WTC11 (cell line): ENCODE measurements around the gene CCNF. TPM values are rescaled to one million over a fixed set of nuclear protein-coding genes. Genes with fewer than 3 reads are reported as not detected.

Source experiments
- ATAC-seq: fragments of 200-7000 bp; cut with Tn5 transposase; 2 replicates; pipeline ENCODE4 v1.10.0; 2021; ENCODE audit warnings: mild to moderate bottlenecking, moderate library complexity
- CTCF ChIA-PET: fragments of 300-600 bp; sonication (Branson Sonifier 250); formaldehyde crosslinking; loops from one replicate; lab custom pipeline; 2021; ENCODE audit warnings: antibody characterized with exemption; lab: Charles Lee
- POLR2A ChIA-PET: fragments of 350-600 bp; sonication (Branson Sonifier 250); formaldehyde crosslinking; loops from one replicate; lab custom pipeline; 2021; ENCODE audit warnings: antibody characterized with exemption; lab: Charles Lee
- DNase-seq: peaks from one replicate; pipeline ENCODE4 v3.0.0; 2021; ENCODE audit warnings: low spot score
- H3K27ac Mint-ChIP-seq: 2 replicates; pipeline ENCODE4 v1.8.0; 2021; ENCODE audit warnings: mixed read lengths
- H3K27me3 Mint-ChIP-seq: 2 replicates; pipeline ENCODE4 v1.8.0; 2021; ENCODE audit warnings: low read depth, mild to moderate bottlenecking, moderate library complexity, mixed read lengths
- H3K36me3 Mint-ChIP-seq: 2 replicates; pipeline ENCODE4 v1.8.0; 2021; ENCODE audit warnings: mixed read lengths
- H3K4me1 Mint-ChIP-seq: 2 replicates; pipeline ENCODE4 v1.8.0; 2022; ENCODE audit warnings: mixed read lengths
- H3K4me3 Mint-ChIP-seq: 2 replicates; pipeline ENCODE4 v1.8.0; 2021; ENCODE audit warnings: mild to moderate bottlenecking, moderate library complexity, mixed read lengths
- H3K9me3 Mint-ChIP-seq: 2 replicates; pipeline ENCODE4 v1.8.0; 2021; ENCODE audit warnings: mixed read lengths
- E2F4 ChIP-seq: sonication (generic); formaldehyde crosslinking; IDR thresholded peaks from 2 replicates; pipeline ENCODE4 v1.8.1; 2022; ENCODE audit warnings: low read depth, mild to moderate bottlenecking, moderate library complexity, missing genetic modification reagents, borderline replicate concordance
- E2F5 ChIP-seq: sonication (generic); formaldehyde crosslinking; IDR thresholded peaks from 2 replicates; pipeline ENCODE4 v1.8.1; 2022; ENCODE audit warnings: mild to moderate bottlenecking, moderate library complexity, missing genetic modification reagents
- ELF4 ChIP-seq: sonication (generic); formaldehyde crosslinking; IDR thresholded peaks from 2 replicates; pipeline ENCODE4 v1.8.1; 2022; ENCODE audit warnings: low read depth, mild to moderate bottlenecking, moderate library complexity, missing genetic modification reagents
- EMX1 ChIP-seq: fragments of 250-450 bp; sonication (Bioruptor Pico); IDR thresholded peaks from 2 replicates; pipeline ENCODE4 v1.8.0; 2021; ENCODE audit warnings: mild to moderate bottlenecking
- FOXP1 ChIP-seq: sonication (generic); formaldehyde crosslinking; IDR thresholded peaks from 2 replicates; pipeline ENCODE4 v1.8.0; 2022; ENCODE audit warnings: missing genetic modification reagents, mild to moderate bottlenecking, moderate library complexity, borderline replicate concordance
- GABPB1 ChIP-seq: sonication (generic); formaldehyde crosslinking; IDR thresholded peaks from 2 replicates; pipeline ENCODE4 v1.8.1; 2023; ENCODE audit warnings: mild to moderate bottlenecking, missing genetic modification reagents
- MAX ChIP-seq: sonication (generic); formaldehyde crosslinking; IDR thresholded peaks from 2 replicates; pipeline ENCODE4 v1.8.0; 2022; ENCODE audit warnings: mild to moderate bottlenecking, missing genetic modification reagents
- NFYB ChIP-seq: sonication (generic); formaldehyde crosslinking; conservative IDR thresholded peaks from 2 replicates; pipeline ENCODE4 v1.8.0; 2022; ENCODE audit warnings: low read depth, missing genetic modification reagents
- NR1H2 ChIP-seq: sonication (generic); formaldehyde crosslinking; IDR thresholded peaks from 2 replicates; pipeline ENCODE4 v1.9.0; 2021; ENCODE audit warnings: mild to moderate bottlenecking, moderate library complexity, missing genetic modification reagents
- NR3C1 ChIP-seq: sonication (generic); formaldehyde crosslinking; conservative IDR thresholded peaks from 2 replicates; pipeline ENCODE4 v1.8.1; 2023; ENCODE audit warnings: low read depth, mild to moderate bottlenecking, missing genetic modification reagents
- PRRX2 ChIP-seq: fragments of 250-450 bp; sonication (Bioruptor Pico); IDR thresholded peaks from 2 replicates; pipeline ENCODE4 v1.8.0; 2021; ENCODE audit warnings: mild to moderate bottlenecking
- RORB ChIP-seq: fragments of 250-450 bp; sonication (Bioruptor Pico); IDR thresholded peaks from 2 replicates; pipeline ENCODE4 v1.9.0; 2021; ENCODE audit warnings: mild to moderate bottlenecking
- SOX15 ChIP-seq: fragments of 250-450 bp; sonication (Bioruptor Pico); IDR thresholded peaks from 2 replicates; pipeline ENCODE4 v1.9.0; 2021; ENCODE audit warnings: mild to moderate bottlenecking
- TEAD4 ChIP-seq: sonication (generic); formaldehyde crosslinking; IDR thresholded peaks from 2 replicates; pipeline ENCODE4 v1.8.0; 2022; ENCODE audit warnings: mild to moderate bottlenecking, missing genetic modification reagents
- USF2 ChIP-seq: sonication (generic); formaldehyde crosslinking; IDR thresholded peaks from 2 replicates; pipeline ENCODE4 v1.8.1; 2023; ENCODE audit warnings: mild to moderate bottlenecking, missing genetic modification reagents, moderate library complexity
- ZMAT4 ChIP-seq: fragments of 250-450 bp; sonication (Bioruptor Pico); IDR thresholded peaks from 2 replicates; pipeline ENCODE4 v1.9.0; 2021; ENCODE audit warnings: mild to moderate bottlenecking
- ZNF121 ChIP-seq: sonication (generic); formaldehyde crosslinking; IDR thresholded peaks from 2 replicates; pipeline ENCODE4 v1.8.0; 2023; ENCODE audit warnings: missing genetic modification reagents
- ZNF281 ChIP-seq: sonication (generic); formaldehyde crosslinking; IDR thresholded peaks from 2 replicates; pipeline ENCODE4 v1.8.0; 2023; ENCODE audit warnings: mild to moderate bottlenecking, missing genetic modification reagents
- ZNF317 ChIP-seq: sonication (generic); formaldehyde crosslinking; IDR thresholded peaks from 2 replicates; pipeline ENCODE4 v1.8.1; 2023; ENCODE audit warnings: low read depth, mild to moderate bottlenecking, moderate library complexity, missing genetic modification reagents, borderline replicate concordance
- ZNF416 ChIP-seq: fragments of 250-450 bp; sonication (Bioruptor Pico); IDR thresholded peaks from 2 replicates; pipeline ENCODE4 v1.9.0; 2021; ENCODE audit warnings: mild to moderate bottlenecking, inconsistent platforms
- ZNF423 ChIP-seq: fragments of 250-450 bp; sonication (Bioruptor Pico); IDR thresholded peaks from 2 replicates; pipeline ENCODE4 v2.1.2; 2022; ENCODE audit warnings: mild to moderate bottlenecking, moderate library complexity
- ZNF532 ChIP-seq: fragments of 250-450 bp; sonication (Bioruptor Pico); IDR thresholded peaks from 2 replicates; pipeline ENCODE4 v1.9.0; 2021; ENCODE audit warnings: mild to moderate bottlenecking, borderline replicate concordance
- ZNF671 ChIP-seq: fragments of 250-450 bp; sonication (Bioruptor Pico); IDR thresholded peaks from 2 replicates; pipeline ENCODE4 v1.8.0; 2021; ENCODE audit warnings: mild to moderate bottlenecking
- total RNA-seq: library from RNA; stranded (reverse); gene quantifications from 3 replicates; pipeline ENCODE4 v1.2.3, GENCODE V29; 2021

The CCNF gene
- total RNA-seq, 1 experiment from 2014 or later: 65.7 TPM

- no peak for TF ChIP-seq ZNF532 (CRISPR knock-in tag)
- no peak for TF ChIP-seq EMX1 (CRISPR knock-in tag)
- TF ChIP-seq PRRX2 (CRISPR knock-in tag): no peak
- no peak for TF ChIP-seq ZNF121 (CRISPR knock-in tag)
- no peak for TF ChIP-seq ZNF317 (CRISPR knock-in tag)
- TF ChIP-seq NR1H2 (CRISPR knock-in tag): no peak
- TF ChIP-seq E2F5 (CRISPR knock-in tag): no peak
- TF ChIP-seq FOXP1: no peak
- TF ChIP-seq NR3C1: no peak
- TF ChIP-seq ZNF416 (CRISPR knock-in tag): no peak
- no peak for TF ChIP-seq NFYB (CRISPR knock-in tag)
- TF ChIP-seq E2F4: no peak
- TF ChIP-seq USF2 (CRISPR knock-in tag): no peak
- TF ChIP-seq RORB (CRISPR knock-in tag): no peak
- TF ChIP-seq SOX15: no peak
Observed at GRCh38 chr16:2499890-2500429, 70.7 kb downstream of the CCNF start (continued).

GRCh38 chr16:2500430-2500917 lies 71.2 kb downstream of the CCNF start:
- peak; percentile 41 for DNase-seq
- no peak for TF ChIP-seq ZMAT4 (CRISPR knock-in tag)
- no peak for TF ChIP-seq TEAD4 (CRISPR knock-in tag)
- no peak for TF ChIP-seq MAX (CRISPR knock-in tag)
- no peak for TF ChIP-seq ZNF281 (CRISPR knock-in tag)
- TF ChIP-seq ELF4 (CRISPR knock-in tag): no peak
- no peak for TF ChIP-seq FOXP1
- TF ChIP-seq ZNF671: no peak
- TF ChIP-seq GABPB1: no peak
- TF ChIP-seq ZNF423: no peak
- H3K27me3 Mint-ChIP-seq: no peaks in the 10 kb centered on the region
- H3K9me3 Mint-ChIP-seq: no peaks in the 10 kb centered on the region
- peak; percentile 5; the same call in 1 of the 2 replicates for ATAC-seq
- H3K4me3 Mint-ChIP-seq: no peak overlapping the region
- ChIA-PET POLR2A (interaction anchor here (1.4 to 1.5 kb wide), 2 partner anchors 41 to 249 kb away, joined by 5 to 13 read pairs; partner anchors contain the start of genes ECI1 and TEDC2), CTCF (interaction anchor here (0.5 to 3.5 kb wide), 39 partner anchors 8 to 497 kb away, joined by 3 to 57 read pairs (median 8); partner anchors contain the start of genes ABCA3, AMDHD2, ATP6V0C and CCNF)
- H3K36me3 Mint-ChIP-seq: peaks cover 5% of the 10 kb centered on the region
- H3K4me1 Mint-ChIP-seq: peaks cover 4% of the 10 kb centered on the region
- no peak overlapping the region for H3K27ac Mint-ChIP-seq
